Adipose tissue (tissue), 3 donors: ENCODE results near the gene PACRG. TPM values are rescaled to one million over a fixed set of nuclear protein-coding genes. Genes with fewer than 3 reads are reported as not detected.

Experiments
- H3K27ac ChIP-seq: one replicate; pipeline ENCODE4 v1.5.1; 2013; ENCODE audit warnings: low read depth, low read length
- WGBS, 3 donors: extraction: QIAGEN DNeasy Blood & Tissue Kit; methylation state at CpG; one replicate each; pipeline ENCODE4 v1.1.7; 2013; 5-methylcytosine and 5-hydroxymethylcytosine counted together
- polyA plus RNA-seq, 3 donors: library from polyadenylated mRNA; stranded (reverse); fragments of 200-250 nt; gene quantifications; one replicate each; pipeline ENCODE4 v1.2.3, GENCODE V29; 2013
- donor health status: healthy with polysubstance abuse.
- donor health status: Bipolar disorder and iron deficiency.
- donor health status: healthy.

The PACRG gene
- polyA plus RNA-seq, 3 donors: 0.34 to 4.8 TPM; not detected in 1

DNA sequence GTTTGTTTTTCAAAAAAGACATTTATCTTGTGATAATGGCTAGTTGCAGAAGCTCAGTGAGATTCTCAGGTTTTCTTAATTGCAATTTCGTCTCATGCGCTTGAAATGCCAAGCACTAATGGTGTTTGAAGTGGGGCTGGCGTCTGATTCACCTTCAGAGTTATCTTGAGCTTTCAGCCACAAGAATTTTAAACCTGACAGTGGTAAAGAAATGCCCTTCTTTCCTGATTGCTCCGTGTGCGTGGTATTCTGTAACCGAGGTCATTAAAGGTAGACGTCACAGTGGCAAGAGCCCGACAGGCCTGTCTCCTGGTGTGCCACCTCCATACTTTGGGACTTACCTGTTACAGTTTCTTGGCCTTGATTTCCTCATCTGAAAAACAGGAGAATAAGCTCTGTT, 560.3 kb downstream of the PACRG start:
- 85 to 92% (median 91%) methylated on average over 8 of the region's 8 CpGs for WGBS, 3 donors
- H3K27ac ChIP-seq: no peak overlapping the region

DNA sequence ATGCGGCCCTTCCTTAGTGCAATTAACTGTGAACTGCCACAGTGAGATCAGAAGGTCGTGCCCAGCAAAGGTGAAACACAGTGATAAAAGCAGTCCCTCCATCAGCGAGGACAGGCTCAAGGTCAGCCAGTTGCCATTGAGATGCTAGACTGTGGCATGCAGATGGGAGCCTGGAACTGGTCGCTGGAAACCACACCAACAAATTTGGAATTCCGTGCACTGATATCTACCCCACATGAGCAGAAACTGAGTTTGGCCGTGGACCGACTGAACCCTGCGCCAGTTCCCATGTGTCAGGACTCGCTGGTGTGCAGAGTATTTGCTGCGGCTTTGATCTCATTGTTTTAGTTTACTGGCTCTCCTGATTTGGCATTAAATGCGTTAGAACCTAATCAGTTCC, 561.1 kb downstream of the PACRG start:
- WGBS, 3 donors: 79 to 94% (median 92%) methylated on average over 11 of the region's 11 CpGs
- no peak overlapping the region for H3K27ac ChIP-seq

- WGBS, 3 donors: 91 to 94% (median 92%) methylated on average over 4 of the region's 4 CpGs
- no peak overlapping the region for H3K27ac ChIP-seq
Measured at GRCh38 chr6:163289447-163289846, 561.7 kb downstream of the PACRG start.

GRCh38 chr6:163290545-163291274, 562.9 kb downstream of the PACRG start:
- WGBS, 3 donors: 91 to 92% (median 91%) methylated on average over 22 of the region's 22 CpGs
- H3K27ac ChIP-seq: no peak overlapping the region

GRCh38 chr6:163291622-163292021, 563.8 kb downstream of the PACRG start:
- 65 to 79% (median 72%) methylated on average over 5 of the region's 5 CpGs for WGBS, 3 donors
- H3K27ac ChIP-seq: no peak overlapping the region

DNA sequence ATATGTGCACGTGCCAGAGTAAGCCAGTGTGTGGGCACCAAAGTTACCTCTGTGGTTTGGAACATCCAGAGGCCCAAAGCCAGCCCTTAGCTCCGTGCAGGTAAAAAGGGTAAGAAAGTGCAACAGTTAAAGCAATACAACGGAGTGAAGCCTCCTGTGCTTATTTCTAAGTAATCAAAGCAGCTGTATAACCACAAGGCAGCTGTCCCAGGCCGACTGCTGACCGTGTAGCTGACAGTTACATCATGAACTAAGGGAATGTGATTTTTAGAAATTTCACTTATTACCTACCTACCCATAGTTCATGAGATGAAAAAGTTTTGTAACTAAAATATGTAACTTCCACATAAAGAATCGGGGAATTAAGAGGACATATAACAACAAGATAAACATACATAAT, 565.5 kb downstream of the PACRG start:
- H3K27ac ChIP-seq: no peak overlapping the region
- 77 to 90% (median 81%) methylated on average over 6 of the region's 6 CpGs for WGBS, 3 donors

DNA sequence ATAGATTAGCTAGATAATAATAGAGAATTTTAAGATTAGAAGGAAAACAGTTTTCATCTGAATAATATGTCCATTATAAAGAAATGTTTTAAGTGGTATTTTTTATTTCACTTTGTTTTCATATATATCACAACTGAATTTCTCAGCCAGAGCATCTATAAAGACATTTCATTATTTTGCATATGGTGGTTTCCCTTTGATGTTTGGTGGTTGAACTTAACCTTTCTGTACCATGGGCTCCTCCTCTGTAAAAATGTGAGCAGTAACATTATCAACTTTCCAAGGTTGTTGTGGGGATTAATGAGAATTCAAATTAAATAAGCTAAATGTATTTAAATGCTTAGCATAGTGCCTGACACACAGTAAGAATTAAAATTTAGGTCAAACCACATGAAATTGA, 567.0 kb downstream of the PACRG start:
- no peak overlapping the region for H3K27ac ChIP-seq

GRCh38 chr6:163296835-163297519, 569.2 kb downstream of the PACRG start:
- no peak overlapping the region for H3K27ac ChIP-seq
- 62 to 87% (median 72%) methylated on average over 6 of the region's 6 CpGs for WGBS, 3 donors

- 70 to 90% (median 84%) methylated on average over 5 of the region's 5 CpGs for WGBS, 3 donors
- H3K27ac ChIP-seq: no peak overlapping the region
Measured at GRCh38 chr6:163298079-163298830, 570.5 kb downstream of the PACRG start.

- no peak overlapping the region for H3K27ac ChIP-seq
- 70 to 94% (median 77%) methylated on average over 16 to 17 of the region's 17 CpGs for WGBS, 3 donors
Measured at GRCh38 chr6:163300838-163301237, 573.1 kb downstream of the PACRG start.

GRCh38 chr6:163301726-163302635, 574.2 kb downstream of the PACRG start:
- 65 to 66% (median 66%) methylated on average over 8 of the region's 8 CpGs for WGBS, 3 donors
- H3K27ac ChIP-seq: no peak overlapping the region

DNA sequence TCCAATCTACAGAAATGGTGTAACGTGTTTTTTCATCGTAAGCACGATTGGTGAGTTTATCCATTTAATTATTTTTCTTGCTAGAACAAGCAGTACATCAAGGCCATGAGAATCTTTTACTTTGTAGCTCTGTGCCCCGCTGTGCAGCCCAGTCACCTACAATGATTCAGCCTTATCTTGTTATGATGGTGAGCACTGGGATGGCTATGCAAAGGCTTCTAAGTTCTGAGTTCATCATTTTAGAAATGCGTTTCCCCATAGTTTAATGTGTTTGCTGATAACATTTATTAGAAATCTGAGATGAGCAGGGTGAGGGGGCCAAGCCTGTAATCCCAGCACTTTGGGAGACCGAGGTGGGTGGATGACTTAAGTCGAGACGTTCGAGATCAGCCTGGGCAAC, 575.0 kb downstream of the PACRG start:
- 87 to 95% (median 92%) methylated on average over 9 of the region's 9 CpGs for WGBS, 3 donors
- no peak overlapping the region for H3K27ac ChIP-seq

- no peak overlapping the region for H3K27ac ChIP-seq
- 71 to 89% (median 84%) methylated on average over 2 of the region's 2 CpGs for WGBS, 3 donors
Measured at GRCh38 chr6:163306000-163306399, 578.2 kb downstream of the PACRG start.

DNA sequence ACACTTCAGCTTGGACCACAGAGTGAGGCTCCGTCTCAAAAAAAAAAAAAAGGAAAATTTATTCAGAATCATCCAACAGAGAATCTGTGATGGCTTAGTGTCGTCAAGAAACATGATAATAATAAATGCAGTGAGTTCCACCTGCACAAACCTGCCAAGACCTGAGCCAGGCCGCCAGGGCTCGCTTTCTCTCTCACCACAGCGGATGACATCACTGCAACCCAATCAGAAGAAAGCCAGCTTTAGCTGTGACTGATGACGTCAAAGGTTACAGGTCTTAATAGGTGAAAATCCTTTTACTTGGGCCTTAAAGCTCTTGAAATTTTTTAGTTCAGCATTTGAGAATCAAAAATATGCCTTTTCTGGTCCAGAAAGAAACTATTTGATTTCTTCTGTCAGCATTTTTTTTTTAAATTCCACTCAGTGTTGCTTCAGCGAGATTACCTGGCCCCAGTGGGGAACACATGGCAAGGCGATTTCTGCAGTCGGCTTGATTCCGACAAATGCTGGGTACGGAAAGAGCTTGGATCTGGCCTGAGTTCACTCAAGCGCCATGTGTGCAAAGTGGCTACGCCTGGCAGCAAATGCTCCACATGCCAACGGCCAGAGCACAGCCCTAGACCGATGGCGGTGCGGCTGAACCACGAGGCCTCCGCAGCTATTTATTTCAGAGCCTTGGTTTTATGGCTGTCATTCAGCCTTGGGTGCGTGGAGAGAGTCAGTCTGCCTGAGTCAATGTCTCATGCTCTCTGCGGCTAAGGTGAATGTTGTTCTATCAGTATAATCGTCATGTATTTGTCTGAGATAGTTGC, 581.1 kb downstream of the PACRG start:
- WGBS, 3 donors: 93 to 95% (median 94%) methylated on average over 22 of the region's 22 CpGs
- no peak overlapping the region for H3K27ac ChIP-seq

GRCh38 chr6:163309491-163310026, 581.8 kb downstream of the PACRG start:
- 46 to 73% (median 49%) methylated on average over 13 of the region's 13 CpGs for WGBS, 3 donors

GRCh38 chr6:163310096-163310972, 582.6 kb downstream of the PACRG start:
- 85 to 90% (median 87%) methylated on average over 44 of the region's 44 CpGs for WGBS, 3 donors
- H3K27ac ChIP-seq: no peak overlapping the region

More at GRCh38 chr6:163309491-163310026, 581.8 kb downstream of the PACRG start:
- no peak overlapping the region for H3K27ac ChIP-seq
